Liver (tissue), 9 donors: ENCODE data around the gene RYR2. TPM values are rescaled to one million over a fixed set of nuclear protein-coding genes. Genes with fewer than 3 reads are reported as not detected.

Source experiments
- DNase-seq: peaks from one replicate; pipeline ENCODE4 v3.0.0-alpha.2; 2017; ENCODE audit warnings: low spot score
- H3K27ac ChIP-seq, 2 donors: one replicate each; pipeline ENCODE4 v1.7.0; 2013; ENCODE audit warnings: inconsistent platforms in 2 of 2, low read length in 2 of 2, control low read depth in 1 of 2, low read depth in 1 of 2, mild to moderate bottlenecking in 1 of 2
- H3K27me3 ChIP-seq, 4 donors: one replicate each; pipeline versions ENCODE4 v1.6.1 to v1.7.0; 2013; ENCODE audit warnings: low read length in 3 of 4, inconsistent platforms in 1 of 4, mild to moderate bottlenecking in 1 of 4, moderate library complexity in 1 of 4; ENCODE audit not compliant: control insufficient read depth in 4 of 4, insufficient read depth in 4 of 4
- H3K36me3 ChIP-seq, 4 donors: one replicate each; pipeline versions ENCODE4 v1.6.1 to v1.7.0; 2013; ENCODE audit warnings: low read length in 3 of 4, mild to moderate bottlenecking in 3 of 4, low read depth in 1 of 4, moderate library complexity in 1 of 4; ENCODE audit not compliant: control insufficient read depth in 4 of 4, insufficient read depth in 3 of 4
- H3K4me1 ChIP-seq, 4 donors: one replicate each; pipeline versions ENCODE4 v1.6.1 to v1.7.0; 2013; ENCODE audit warnings: low read length in 3 of 4, mild to moderate bottlenecking in 3 of 4, moderate library complexity in 1 of 4; ENCODE audit not compliant: control insufficient read depth in 4 of 4, insufficient read depth in 4 of 4
- H3K4me3 ChIP-seq, 3 donors: one replicate each; pipeline versions ENCODE4 v1.6.1 to v1.7.0; 2013; ENCODE audit warnings: low read length in 3 of 3, control low read depth in 1 of 3, low read depth in 1 of 3, mild to moderate bottlenecking in 1 of 3
- H3K9ac ChIP-seq, 2 donors: one replicate each; pipeline ENCODE4 v1.7.0; 2013; ENCODE audit warnings: low read length in 2 of 2, mild to moderate bottlenecking in 2 of 2, moderate library complexity in 2 of 2, control low read depth in 1 of 2, low read depth in 1 of 2
- H3K9me3 ChIP-seq, 4 donors: one replicate each; pipeline versions ENCODE4 v1.6.1 to v1.7.0; 2013; ENCODE audit warnings: low read length in 3 of 4; ENCODE audit not compliant: control insufficient read depth in 4 of 4
- ATF3 ChIP-seq: IDR thresholded peaks from 2 replicates; pipeline ENCODE4 v1.6.1; 2016; ENCODE audit warnings: antibody characterized with exemption
- CTCF ChIP-seq: fragments of 150-350 bp; IDR thresholded peaks from 2 replicates; pipeline ENCODE4 v1.5.1; 2017; ENCODE audit warnings: improper control_type of control experiment, low read depth, low read length; ENCODE audit not compliant: missing input control
- EGR1 ChIP-seq, 2 donors: IDR thresholded peaks; 2 replicates each; pipeline ENCODE4 v1.6.1; 2016 to 2018; ENCODE audit warnings: antibody characterized with exemption in 2 of 2, low read depth in 2 of 2
- FOXA1 ChIP-seq: IDR thresholded peaks from 2 replicates; pipeline ENCODE4 v1.6.1; 2016; ENCODE audit warnings: antibody characterized with exemption
- FOXA2 ChIP-seq: IDR thresholded peaks from 2 replicates; pipeline ENCODE4 v1.6.1; 2016; ENCODE audit warnings: antibody characterized with exemption
- GABPA ChIP-seq, 2 donors: IDR thresholded peaks in 1 of 2; conservative IDR thresholded peaks in 1 of 2; 2 replicates each; pipeline ENCODE4 v1.6.1; 2016; ENCODE audit warnings: antibody characterized with exemption in 2 of 2, mild to moderate bottlenecking in 1 of 2, moderate library complexity in 1 of 2
- HNF4A ChIP-seq, 2 donors: conservative IDR thresholded peaks; 2 replicates each; pipeline ENCODE4 v1.6.1; 2016; ENCODE audit warnings: antibody characterized with exemption in 2 of 2, mild to moderate bottlenecking in 2 of 2
- HNF4G ChIP-seq: IDR thresholded peaks from 2 replicates; pipeline ENCODE4 v1.6.1; 2016; ENCODE audit warnings: antibody characterized with exemption
- JUND ChIP-seq, 2 donors: IDR thresholded peaks; 2 replicates each; pipeline ENCODE4 v1.6.1; 2016; ENCODE audit warnings: antibody characterized with exemption in 2 of 2
- MAX ChIP-seq: IDR thresholded peaks from 2 replicates; pipeline ENCODE4 v1.6.1; 2016; ENCODE audit warnings: antibody characterized with exemption
- NR2F2 ChIP-seq: IDR thresholded peaks from 2 replicates; pipeline ENCODE4 v1.6.1; 2016; ENCODE audit warnings: antibody characterized with exemption
- RAD21 ChIP-seq, 2 donors: IDR thresholded peaks; 2 replicates each; pipeline ENCODE4 v1.6.1; 2016; ENCODE audit warnings: antibody characterized with exemption in 2 of 2, mild to moderate bottlenecking in 2 of 2
- REST ChIP-seq: IDR thresholded peaks from 2 replicates; pipeline ENCODE4 v1.6.1; 2016; ENCODE audit warnings: antibody characterized with exemption, mild to moderate bottlenecking
- RXRA ChIP-seq, 2 donors: IDR thresholded peaks; 2 replicates each; pipeline ENCODE4 v1.6.1; 2017 to 2018; ENCODE audit warnings: antibody characterized with exemption in 2 of 2, mild to moderate bottlenecking in 1 of 2
- SP1 ChIP-seq: IDR thresholded peaks from 2 replicates; pipeline ENCODE4 v1.6.1; 2018; ENCODE audit warnings: antibody characterized with exemption, mild to moderate bottlenecking
- TAF1 ChIP-seq: conservative IDR thresholded peaks from 2 replicates; pipeline ENCODE4 v1.6.1; 2016; ENCODE audit warnings: antibody characterized with exemption, mild to moderate bottlenecking
- YY1 ChIP-seq: IDR thresholded peaks from 2 replicates; pipeline ENCODE4 v1.6.1; 2016; ENCODE audit warnings: antibody characterized with exemption, mild to moderate bottlenecking
- ZBTB33 ChIP-seq: IDR thresholded peaks from 2 replicates; pipeline ENCODE4 v1.6.1; 2016; ENCODE audit warnings: antibody characterized with exemption
- WGBS: extraction: QIAGEN DNeasy Blood & Tissue Kit; methylation state at CpG from one replicate; pipeline ENCODE4 v1.1.7; 2013; 5-methylcytosine and 5-hydroxymethylcytosine counted together
- polyA plus RNA-seq, 2 donors: library from polyadenylated mRNA; stranded (reverse) in 1 of 2; unstranded in 1 of 2; fragments of 200-250 nt in 1 of 2; fragments of >200 nt in 1 of 2; fragmentation: Nextera tagmentation in 1 of 2; extraction: Ambion mirVana in 1 of 2; gene quantifications; one replicate each; pipeline versions ENCODE4 v1.2.1 to v1.2.3, GENCODE V29; 2013 to 2015
- total RNA-seq, 2 donors: library from RNA; depleted of rRNA; stranded (reverse); fragments of >200 nt; gene quantifications; one replicate each; pipeline ENCODE4 v1.2.3, GENCODE V29; 2014
- donor health status: healthy.
- donor health status: healthy.
- donor health status: healthy.
- donor health status: healthy.
- donor health status: healthy.

Gene RYR2
- total and polyA plus RNA-seq, 4 donors, result 0.06 to 0.75 (median 0.31) TPM

- H3K4me3 ChIP-seq, result no peak overlapping the region
- H3K27me3 ChIP-seq, result peaks cover 0 to 4% (median 0%) of the 10 kb centered on the region in 4 donors
- no peaks in the 10 kb centered on the region for H3K36me3 ChIP-seq
- H3K27ac ChIP-seq, result no peak overlapping the region
- no peak for DNase-seq
- 31% methylated on average over 1 of the region's 1 CpG for WGBS
- peaks cover 0 to 4% (median 0%) of the 10 kb centered on the region in 4 donors for H3K9me3 ChIP-seq
- TF ChIP-seq ZBTB33 (no peak), GABPA (IDR thresholded peaks at IDR 0.05 in 1 of 2, conservative IDR thresholded peaks at IDR 0.05 in 1 of 2) (no peak), YY1 (no peak), EGR1 (IDR thresholded peaks at IDR 0.05; ENCODE audit: low read depth in 2 of 2) (no peak), FOXA2 (no peak), RXRA (IDR thresholded peaks at IDR 0.05) (no peak), CTCF (no peak), HNF4G (no peak), TAF1 (no peak), SP1 (no peak), RAD21 (IDR thresholded peaks at IDR 0.05) (no peak), HNF4A (conservative IDR thresholded peaks at IDR 0.05) (no peak), JUND (IDR thresholded peaks at IDR 0.05) (no peak), MAX (no peak), ATF3 (no peak)
- no peak overlapping the region for H3K9ac ChIP-seq
- no peaks in the 10 kb centered on the region for H3K4me1 ChIP-seq
Observed at GRCh38 chr1:237492359-237492758, 450.4 kb downstream of the RYR2 start.

- Histone ChIP-seq H3K36me3 (no peaks in the 10 kb centered on the region), H3K27me3 (peaks cover 0 to 4% (median 2%) of the 10 kb centered on the region in 4 donors), H3K9me3 (no peaks in the 10 kb centered on the region), H3K4me1 (no peaks in the 10 kb centered on the region), H3K4me3 (no peak overlapping the region), H3K9ac (no peak overlapping the region), H3K27ac (no peak overlapping the region)
- no peak for DNase-seq
- no peak for TF ChIP-seq ATF3
- TF ChIP-seq ZBTB33, result no peak
- TF ChIP-seq HNF4G, result no peak
- no peak for TF ChIP-seq CTCF
- TF ChIP-seq HNF4A (conservative IDR thresholded peaks at IDR 0.05), result no peak
- no peak for TF ChIP-seq SP1
- no peak for TF ChIP-seq NR2F2
- no peak for TF ChIP-seq FOXA1
- TF ChIP-seq YY1, result no peak
- no peak for TF ChIP-seq REST
- no peak for TF ChIP-seq RAD21 (IDR thresholded peaks at IDR 0.05)
- no peak for TF ChIP-seq GABPA (IDR thresholded peaks at IDR 0.05 in 1 of 2, conservative IDR thresholded peaks at IDR 0.05 in 1 of 2)
- 65% methylated on average over 6 of the region's 6 CpGs for WGBS
Observed at GRCh38 chr1:237500566-237500965, 458.6 kb downstream of the RYR2 start.
